Measurements from ENCODE around the gene MLST8.

Gene MLST8

GRCh38 chr16:2235234-2235651 is 30.0 kb downstream of the MLST8 start:
- H3K9me3 ChIP-seq (ENCODE audit: control insufficient read depth, insufficient read depth, low read depth, low read length) = no peaks in the 10 kb centered on the region
- no peak overlapping the region for H3K27ac ChIP-seq (ENCODE audit: extremely low read depth, low read depth, low read length)
- ChIA-PET POLR2A (interaction anchor here (0.6 to 5.3 kb wide), 4 partner anchors 9 to 20 kb away, joined by 3 to 48 read pairs (median 10); partner anchors contain the start of genes ECI1 and PGP), CTCF (no interaction called here)
- peaks cover 0 to 68% of the 10 kb centered on the region in 2 experiments; a peak in 2 of 3 replicates for H3K36me3 ChIP-seq (ENCODE audit: control insufficient read depth in 2 of 2, insufficient read depth in 1 of 2, low read length in 2 of 2)
- H3K4me1 ChIP-seq (ENCODE audit: control insufficient read depth, insufficient read depth, low read length) = peaks cover 4% of the 10 kb centered on the region; the same call in 1 of the 2 replicates
- no peak overlapping the region for H3K4me3 ChIP-seq (ENCODE audit: low read depth, low read length)
- TF ChIP-seq ZNF10 (tag by site-specific recombination; IDR thresholded peaks at IDR 0.05) (0 out of 2 replicates have a peak, but pooled peaks have one; percentile 3), ZNF155 (tag by site-specific recombination; IDR thresholded peaks at IDR 0.05) (no peak), ZNF596 (tag by site-specific recombination; IDR thresholded peaks at IDR 0.05) (no peak), ZNF626 (tag by site-specific recombination; IDR thresholded peaks at IDR 0.05) (no peak), ZFP37 (tag by site-specific recombination; IDR thresholded peaks at IDR 0.05) (no peak), PRDM6 (tag by site-specific recombination; IDR thresholded peaks at IDR 0.05) (no peak), ZNF280D (tag by site-specific recombination; IDR thresholded peaks at IDR 0.05) (no peak), ZNF658 (tag by site-specific recombination; IDR thresholded peaks at IDR 0.05) (no peak), ZNF600 (tag by site-specific recombination; IDR thresholded peaks at IDR 0.05) (peak; percentile 67), ZBTB6 (tag by site-specific recombination; IDR thresholded peaks at IDR 0.05) (no peak), ZNF510 (tag by site-specific recombination; IDR thresholded peaks at IDR 0.05; ENCODE audit: insufficient replicate concordance) (no peak), ZNF792 (tag by site-specific recombination; IDR thresholded peaks at IDR 0.05) (no peak), BCL11B (tag by site-specific recombination; IDR thresholded peaks at IDR 0.05; ENCODE audit: low read depth) (peak; percentile 0; the same call in 1 of the 2 replicates), ZIC2 (tag by site-specific recombination; IDR thresholded peaks at IDR 0.05) (no peak), ZBTB49 (tag by site-specific recombination; IDR thresholded peaks at IDR 0.05; ENCODE audit: low read depth) (no peak), ZNF214 (tag by site-specific recombination; IDR thresholded peaks at IDR 0.05; ENCODE audit: borderline replicate concordance) (no peak), ZNF341 (tag by site-specific recombination; IDR thresholded peaks at IDR 0.05; ENCODE audit: low read depth) (peak; percentile 4; the same call in 1 of the 2 replicates)

All from HEK293 (cell line).